ENCODE measurements around the gene CPNE4. TPM values are rescaled to one million over a fixed set of nuclear protein-coding genes. Genes with fewer than 3 reads are reported as not detected.

The CPNE4 gene
- total and polyA plus RNA-seq, 4 donors, result 3.2 to 22.8 (median 16.7) TPM

DNA sequence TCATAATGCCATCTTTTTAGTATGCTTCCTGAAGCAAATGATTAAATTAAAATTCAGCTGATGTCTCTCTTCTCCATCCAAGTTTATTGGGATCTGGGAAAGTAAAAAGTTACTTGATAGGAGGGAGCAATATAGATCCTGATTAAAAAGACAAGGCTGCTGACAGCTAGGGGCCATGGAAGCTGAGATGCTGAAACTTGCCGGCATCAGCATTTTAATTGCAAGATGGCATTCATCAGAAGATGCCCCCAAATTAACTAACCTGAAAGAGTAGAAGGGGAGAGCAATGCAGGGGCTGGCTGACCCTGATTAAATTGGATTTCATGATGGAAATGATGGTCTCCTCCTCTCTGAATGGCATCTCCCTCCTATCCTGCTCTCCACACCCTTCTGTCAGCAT, 31.1 kb downstream of the CPNE4 start:
- H3K4me3 ChIP-seq (ENCODE audit: low read depth, low read length), result no peak overlapping the region
- H3K4me1 ChIP-seq (ENCODE audit: control insufficient read depth, insufficient read depth, low read length), result no peaks in the 10 kb centered on the region
- H3K27ac ChIP-seq (ENCODE audit: low read depth, low read length), result no peak overlapping the region
- no peaks in the 10 kb centered on the region for H3K9me3 ChIP-seq (ENCODE audit: control insufficient read depth, insufficient read depth, low read length)
- WGBS (ENCODE audit: insufficient coverage), result 100% methylated on average over 1 of the region's 1 CpG
- H3K27me3 ChIP-seq (ENCODE audit: control insufficient read depth, insufficient read depth, low read length), result no peaks in the 10 kb centered on the region
- DNase-seq (ENCODE audit: low read depth in 4 of 6, low spot score in 6 of 6), result no peak
- no peaks in the 10 kb centered on the region for H3K36me3 ChIP-seq (ENCODE audit: control insufficient read depth, insufficient read depth, low read length)

DNA sequence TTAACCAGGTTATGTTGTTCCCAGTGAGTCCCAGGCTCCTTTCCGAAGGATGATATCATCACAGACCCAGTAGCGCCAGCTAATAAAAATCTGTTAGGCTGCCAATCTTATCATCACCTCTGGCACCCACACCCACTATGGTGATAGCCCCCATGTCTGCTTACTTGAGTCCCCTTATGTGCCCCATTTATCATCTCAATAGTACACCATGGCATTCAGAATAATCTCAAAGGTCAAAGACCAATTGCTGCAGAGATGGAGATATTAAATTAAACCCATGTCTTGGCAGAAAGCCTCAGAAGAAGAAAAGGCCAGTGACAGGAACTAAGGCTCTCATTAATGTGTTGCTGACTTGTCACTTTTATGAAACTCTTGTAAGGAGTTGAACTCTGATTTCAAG, 32.8 kb downstream of the CPNE4 start:
- H3K4me1 ChIP-seq (ENCODE audit: control insufficient read depth, insufficient read depth, low read length), result no peaks in the 10 kb centered on the region
- DNase-seq (ENCODE audit: low read depth in 4 of 6, low spot score in 6 of 6), result no peak
- 94% methylated on average over 2 of the region's 2 CpGs for WGBS (ENCODE audit: insufficient coverage)
- H3K4me3 ChIP-seq (ENCODE audit: low read depth, low read length), result no peak overlapping the region
- H3K27me3 ChIP-seq (ENCODE audit: control insufficient read depth, insufficient read depth, low read length), result no peaks in the 10 kb centered on the region
- no peaks in the 10 kb centered on the region for H3K9me3 ChIP-seq (ENCODE audit: control insufficient read depth, insufficient read depth, low read length)
- no peaks in the 10 kb centered on the region for H3K36me3 ChIP-seq (ENCODE audit: control insufficient read depth, insufficient read depth, low read length)
- H3K27ac ChIP-seq (ENCODE audit: low read depth, low read length), result no peak overlapping the region

DNA sequence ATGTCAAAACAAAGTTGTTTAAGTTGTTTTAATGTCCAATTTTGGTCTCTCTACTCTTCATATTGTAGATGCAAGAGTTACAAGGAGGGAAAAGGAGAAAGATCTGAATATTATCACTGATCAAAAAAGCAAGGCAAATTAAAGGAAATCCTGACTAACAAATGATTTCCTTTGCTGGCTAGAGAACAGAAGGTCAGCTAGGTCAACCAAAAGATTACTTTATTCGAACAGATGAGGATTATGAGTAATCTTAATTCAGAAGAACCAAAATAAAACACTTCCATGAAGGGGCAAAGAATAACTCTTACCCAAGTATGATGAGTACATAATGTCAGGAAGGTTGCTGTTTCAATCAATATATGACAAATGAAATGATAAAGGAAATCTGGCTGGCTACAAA, 33.8 kb downstream of the CPNE4 start:
- DNase-seq (ENCODE audit: low read depth in 4 of 6, low spot score in 6 of 6), result no peak
- no peaks in the 10 kb centered on the region for H3K9me3 ChIP-seq (ENCODE audit: control insufficient read depth, insufficient read depth, low read length)
- no peaks in the 10 kb centered on the region for H3K36me3 ChIP-seq (ENCODE audit: control insufficient read depth, insufficient read depth, low read length)
- H3K4me3 ChIP-seq (ENCODE audit: low read depth, low read length), result no peak overlapping the region
- H3K27me3 ChIP-seq (ENCODE audit: control insufficient read depth, insufficient read depth, low read length), result no peaks in the 10 kb centered on the region
- H3K27ac ChIP-seq (ENCODE audit: low read depth, low read length), result no peak overlapping the region
- H3K4me1 ChIP-seq (ENCODE audit: control insufficient read depth, insufficient read depth, low read length), result no peaks in the 10 kb centered on the region
- no CpG with 5 or more reads among the region's 1 CpG for WGBS (ENCODE audit: insufficient coverage)

DNA sequence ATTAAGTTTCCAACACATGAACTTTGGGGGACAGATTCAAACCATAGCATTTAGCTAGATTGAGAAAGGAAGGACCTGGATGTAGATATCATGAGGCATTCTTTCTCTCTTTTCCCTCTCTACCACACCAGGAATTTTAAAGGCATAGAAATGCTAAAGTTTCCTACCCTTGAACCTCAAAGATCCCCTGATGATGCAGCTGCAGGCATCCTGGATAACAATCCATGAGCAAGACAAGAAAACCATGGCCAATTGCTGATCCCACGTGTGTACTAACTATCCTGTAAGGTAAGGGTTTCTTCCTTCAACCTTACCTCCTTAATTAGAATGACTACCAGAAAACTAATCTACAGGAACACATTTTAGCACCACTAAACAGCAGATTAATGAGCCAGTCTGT, 36.8 kb downstream of the CPNE4 start:
- Histone ChIP-seq H3K27me3 (ENCODE audit: control insufficient read depth, insufficient read depth, low read length) (no peaks in the 10 kb centered on the region), H3K27ac (ENCODE audit: low read depth, low read length) (no peak overlapping the region), H3K4me1 (ENCODE audit: control insufficient read depth, insufficient read depth, low read length) (no peaks in the 10 kb centered on the region), H3K36me3 (ENCODE audit: control insufficient read depth, insufficient read depth, low read length) (no peaks in the 10 kb centered on the region), H3K9me3 (ENCODE audit: control insufficient read depth, insufficient read depth, low read length) (no peaks in the 10 kb centered on the region), H3K4me3 (ENCODE audit: low read depth, low read length) (no peak overlapping the region)
- DNase-seq (ENCODE audit: low read depth in 4 of 6, low spot score in 6 of 6), result peak in 1 of 6 donors; percentile 82
- no CpG with 5 or more reads among the region's 1 CpG for WGBS (ENCODE audit: insufficient coverage)

DNA sequence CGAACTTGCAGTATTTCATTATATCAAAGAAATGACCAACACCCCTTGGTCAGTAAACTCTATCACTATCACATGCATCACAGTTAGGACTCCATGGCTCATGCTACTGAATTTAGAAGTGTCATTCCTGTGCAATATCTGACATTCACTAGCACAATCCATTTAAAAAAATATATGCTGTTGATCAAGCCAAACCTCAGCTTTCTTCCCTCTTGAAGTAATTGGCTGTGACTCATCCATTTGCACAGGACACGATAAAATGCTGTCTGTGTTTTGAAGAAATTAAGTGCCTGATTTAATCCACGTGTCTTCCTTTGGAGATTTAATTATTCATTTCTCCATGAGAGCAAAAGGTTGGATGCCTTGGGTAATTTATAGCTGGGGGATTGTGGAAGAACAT, 38.9 kb downstream of the CPNE4 start:
- H3K27me3 ChIP-seq (ENCODE audit: control insufficient read depth, insufficient read depth, low read length), result no peaks in the 10 kb centered on the region
- H3K9me3 ChIP-seq (ENCODE audit: control insufficient read depth, insufficient read depth, low read length), result no peaks in the 10 kb centered on the region
- no peaks in the 10 kb centered on the region for H3K4me1 ChIP-seq (ENCODE audit: control insufficient read depth, insufficient read depth, low read length)
- 100% methylated on average over 1 of the region's 3 CpGs for WGBS (ENCODE audit: insufficient coverage)
- H3K36me3 ChIP-seq (ENCODE audit: control insufficient read depth, insufficient read depth, low read length), result no peaks in the 10 kb centered on the region
- DNase-seq (ENCODE audit: low read depth in 4 of 6, low spot score in 6 of 6), result no peak
- no peak overlapping the region for H3K27ac ChIP-seq (ENCODE audit: low read depth, low read length)
- H3K4me3 ChIP-seq (ENCODE audit: low read depth, low read length), result no peak overlapping the region

DNA sequence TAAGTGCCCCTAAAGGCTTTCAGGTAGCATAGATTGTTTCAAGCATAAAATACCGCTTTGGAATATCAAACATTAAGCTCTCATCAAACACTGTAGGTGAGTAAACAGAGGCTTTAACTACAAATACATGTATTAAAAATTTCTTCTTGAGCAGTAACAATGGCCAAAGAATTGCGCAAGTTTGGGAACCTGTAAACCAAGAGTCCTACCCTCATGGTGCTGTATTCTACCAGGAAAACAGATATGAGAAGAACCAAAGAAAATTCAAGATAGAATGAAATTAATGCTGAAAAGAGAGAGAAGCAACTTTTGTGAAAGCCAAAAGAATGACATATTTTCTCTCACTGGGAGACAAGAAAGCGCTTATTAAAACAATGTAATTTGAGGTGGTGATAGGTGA, 45.5 kb downstream of the CPNE4 start:
- H3K27me3 ChIP-seq (ENCODE audit: control insufficient read depth, insufficient read depth, low read length), result no peaks in the 10 kb centered on the region
- WGBS (ENCODE audit: insufficient coverage), result no CpG with 5 or more reads among the region's 3 CpGs

DNA sequence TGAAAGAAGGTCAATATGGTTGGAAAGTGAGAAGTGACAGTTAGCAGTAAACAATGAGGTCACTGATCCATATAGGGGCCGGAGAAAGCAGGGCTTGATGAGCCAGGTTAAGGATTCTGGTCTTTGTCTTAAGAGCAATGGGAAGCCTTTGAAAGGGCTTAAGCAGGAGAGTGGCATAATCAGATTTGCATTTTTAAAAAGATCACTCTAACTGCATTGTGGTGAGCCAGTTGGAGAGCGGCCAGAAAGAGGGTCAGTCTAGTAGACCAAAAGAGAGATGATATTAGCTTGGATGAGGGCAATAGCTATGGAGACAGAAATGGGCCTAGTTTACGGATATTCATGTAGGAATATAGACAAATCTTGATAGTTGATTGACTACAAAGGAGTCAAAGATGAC, 46.6 kb downstream of the CPNE4 start:
- no peak overlapping the region for H3K4me3 ChIP-seq (ENCODE audit: low read depth, low read length)
- 70% methylated on average over 3 of the region's 3 CpGs for WGBS (ENCODE audit: insufficient coverage)

More for the DNA sequence above, 45.5 kb downstream of the CPNE4 start:
- DNase-seq (ENCODE audit: low read depth in 4 of 6, low spot score in 6 of 6), result no peak
- no peaks in the 10 kb centered on the region for H3K36me3 ChIP-seq (ENCODE audit: control insufficient read depth, insufficient read depth, low read length)
- H3K4me3 ChIP-seq (ENCODE audit: low read depth, low read length), result no peak overlapping the region
- H3K9me3 ChIP-seq (ENCODE audit: control insufficient read depth, insufficient read depth, low read length), result no peaks in the 10 kb centered on the region
- no peaks in the 10 kb centered on the region for H3K4me1 ChIP-seq (ENCODE audit: control insufficient read depth, insufficient read depth, low read length)
- H3K27ac ChIP-seq (ENCODE audit: low read depth, low read length), result no peak overlapping the region

DNA sequence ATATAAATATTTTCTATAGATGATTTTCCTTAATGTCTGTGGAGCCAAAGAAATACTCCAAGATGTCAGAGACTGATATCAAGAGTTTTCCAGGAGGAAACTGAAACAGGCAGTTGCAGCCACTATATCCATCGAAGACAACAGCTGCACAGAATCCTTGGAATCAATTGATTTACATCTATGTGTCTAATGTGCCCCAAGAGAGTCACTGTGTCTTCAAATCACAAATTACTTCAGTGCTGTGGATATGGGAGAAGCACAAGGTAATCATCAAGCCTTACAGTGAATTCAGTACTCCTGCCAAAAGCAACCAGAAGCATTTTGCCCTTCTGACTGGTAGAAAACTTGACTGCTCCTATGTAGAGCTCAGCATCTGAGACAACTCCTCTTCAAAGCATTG, 51.1 kb downstream of the CPNE4 start:
- Histone ChIP-seq H3K4me1 (ENCODE audit: control insufficient read depth, insufficient read depth, low read length) (no peaks in the 10 kb centered on the region), H3K4me3 (ENCODE audit: low read depth, low read length) (no peak overlapping the region), H3K27me3 (ENCODE audit: control insufficient read depth, insufficient read depth, low read length) (no peaks in the 10 kb centered on the region), H3K27ac (ENCODE audit: low read depth, low read length) (no peak overlapping the region), H3K9me3 (ENCODE audit: control insufficient read depth, insufficient read depth, low read length) (peaks cover 2% of the 10 kb centered on the region), H3K36me3 (ENCODE audit: control insufficient read depth, insufficient read depth, low read length) (no peaks in the 10 kb centered on the region)
- no CpG with 5 or more reads among the region's 1 CpG for WGBS (ENCODE audit: insufficient coverage)
- peak in 1 of 6 donors; percentile 72 for DNase-seq (ENCODE audit: low read depth in 4 of 6, low spot score in 6 of 6)

More for the DNA sequence above, 46.6 kb downstream of the CPNE4 start:
- Histone ChIP-seq H3K36me3 (ENCODE audit: control insufficient read depth, insufficient read depth, low read length) (no peaks in the 10 kb centered on the region), H3K9me3 (ENCODE audit: control insufficient read depth, insufficient read depth, low read length) (no peaks in the 10 kb centered on the region), H3K4me1 (ENCODE audit: control insufficient read depth, insufficient read depth, low read length) (no peaks in the 10 kb centered on the region), H3K27me3 (ENCODE audit: control insufficient read depth, insufficient read depth, low read length) (no peaks in the 10 kb centered on the region), H3K27ac (ENCODE audit: low read depth, low read length) (no peak overlapping the region)
- no peak for DNase-seq (ENCODE audit: low read depth in 4 of 6, low spot score in 6 of 6)

DNA sequence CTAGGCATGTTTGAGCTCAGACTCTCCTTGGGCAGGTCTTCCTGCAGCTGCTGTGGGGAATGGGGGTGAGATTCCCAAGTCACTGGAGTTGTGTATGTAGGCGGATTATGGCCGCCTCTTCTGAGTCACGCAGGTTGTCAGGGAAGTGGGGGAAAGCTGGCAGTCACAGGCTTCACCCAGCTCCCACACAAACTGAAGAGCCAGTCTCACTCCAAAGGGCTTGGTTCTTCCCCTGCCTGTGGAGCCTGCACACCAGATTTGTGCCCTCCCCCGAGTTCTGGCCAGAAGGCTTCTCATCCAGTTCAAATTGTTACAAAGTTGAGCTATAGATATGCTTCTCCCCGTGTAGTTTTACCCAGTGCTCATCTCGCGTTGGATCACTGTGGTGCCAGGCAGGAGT, 53.5 kb downstream of the CPNE4 start:
- no peaks in the 10 kb centered on the region for H3K36me3 ChIP-seq (ENCODE audit: control insufficient read depth, insufficient read depth, low read length)
- H3K27ac ChIP-seq (ENCODE audit: low read depth, low read length), result no peak overlapping the region
- H3K9me3 ChIP-seq (ENCODE audit: control insufficient read depth, insufficient read depth, low read length), result peaks cover 2% of the 10 kb centered on the region
- no peaks in the 10 kb centered on the region for H3K27me3 ChIP-seq (ENCODE audit: control insufficient read depth, insufficient read depth, low read length)
- H3K4me3 ChIP-seq (ENCODE audit: low read depth, low read length), result no peak overlapping the region
- 84% methylated on average over 5 of the region's 7 CpGs for WGBS (ENCODE audit: insufficient coverage)
- DNase-seq (ENCODE audit: low read depth in 4 of 6, low spot score in 6 of 6), result no peak
- H3K4me1 ChIP-seq (ENCODE audit: control insufficient read depth, insufficient read depth, low read length), result no peaks in the 10 kb centered on the region

DNA sequence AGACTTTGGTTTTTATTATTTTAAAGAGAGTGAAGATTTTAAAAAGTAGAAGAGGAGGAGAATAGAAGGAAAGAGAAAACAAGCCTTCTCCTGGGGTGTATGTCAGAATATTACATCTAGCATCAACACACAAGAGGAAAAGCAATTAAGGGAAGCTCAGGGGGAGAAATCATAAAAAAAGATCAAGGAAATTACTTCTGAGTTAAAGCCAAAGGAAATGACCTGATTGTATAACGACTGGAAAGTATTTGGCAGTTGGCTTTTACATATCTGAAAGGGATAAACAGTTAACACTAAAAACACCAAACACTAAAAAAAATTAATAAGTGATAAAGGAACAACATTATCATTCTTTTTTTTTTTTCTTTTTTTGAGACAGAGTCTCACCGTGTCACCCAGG, 58.4 kb downstream of the CPNE4 start:
- Histone ChIP-seq H3K27me3 (ENCODE audit: control insufficient read depth, insufficient read depth, low read length) (peaks cover 3% of the 10 kb centered on the region), H3K36me3 (ENCODE audit: control insufficient read depth, insufficient read depth, low read length) (no peaks in the 10 kb centered on the region), H3K27ac (ENCODE audit: low read depth, low read length) (no peak overlapping the region), H3K4me3 (ENCODE audit: low read depth, low read length) (no peak overlapping the region), H3K9me3 (ENCODE audit: control insufficient read depth, insufficient read depth, low read length) (peaks cover 2% of the 10 kb centered on the region), H3K4me1 (ENCODE audit: control insufficient read depth, insufficient read depth, low read length) (peaks cover 3% of the 10 kb centered on the region)
- no CpG with 5 or more reads among the region's 2 CpGs for WGBS (ENCODE audit: insufficient coverage)
- no peak for DNase-seq (ENCODE audit: low read depth in 4 of 6, low spot score in 6 of 6)

Data from spinal cord (tissue), 10 donors.